Endothelial cell of umbilical vein (primary cell): ENCODE results near the gene VKORC1. TPM values are rescaled to one million over a fixed set of nuclear protein-coding genes. Genes with fewer than 3 reads are reported as not detected.

Source experiments
- BruUV-seq: library from RNA; stranded (reverse); fragments of 400-500 nt; replicated peaks from 2 replicates; lab custom pipeline; 2021; lab: Mats Ljungman, UMichigan
- CTCF ChIA-PET: fragments of 300-600, 350-600 bp; sonication (Branson Sonifier 250); formaldehyde crosslinking; loops from one replicate; lab custom pipeline; 2021; ENCODE audit warnings: antibody characterized with exemption, inconsistent platforms; lab: Charles Lee
- POLR2A ChIA-PET: fragments of 300-600, 350-600 bp; sonication (Branson Sonifier 250); formaldehyde crosslinking; loops from one replicate; lab custom pipeline; 2021; ENCODE audit warnings: antibody characterized with exemption, inconsistent platforms; lab: Charles Lee
- DNase-seq: peaks from one replicate; pipeline ENCODE4 v3.0.0-alpha.2; 2011; ENCODE audit warnings: low read depth, low spot score
- FAIRE-seq: peaks from 2 replicates; lab custom pipeline; 2011; peaks lifted over from hg19 to GRCh38; lab: Jason Lieb, UNC
- H2AFZ ChIP-seq: 2 replicates; pipeline ENCODE4 v1.6.0; 2012; ENCODE audit warnings: low read depth, low read length, control low read depth, inconsistent platforms
- H3K27ac ChIP-seq: 2 replicates; pipeline ENCODE4 v1.5.1; 2011; ENCODE audit warnings: low read depth, mild to moderate bottlenecking, control low read depth, low read length, moderate library complexity; ENCODE audit not compliant: insufficient read depth
- H3K27me3 ChIP-seq, 2 experiments: 2 replicates each; pipeline versions ENCODE4 v1.6.0 to v1.6.1; 2011; ENCODE audit warnings: low read length in 2 of 2, mixed read lengths in 1 of 2; ENCODE audit not compliant: control insufficient read depth in 2 of 2, insufficient read depth in 2 of 2
- H3K36me3 ChIP-seq, 2 experiments: 2 replicates in 1 of 2; 3 replicates in 1 of 2; pipeline ENCODE4 v1.5.1; 2011; ENCODE audit warnings: low read length in 2 of 2, mild to moderate bottlenecking in 1 of 2, moderate library complexity in 1 of 2; ENCODE audit not compliant: control insufficient read depth in 2 of 2, insufficient read depth in 2 of 2; ENCODE audit errors: extremely low read depth in 1 of 2
- H3K4me1 ChIP-seq: 3 replicates; pipeline ENCODE4 v1.5.1; 2011; ENCODE audit warnings: mild to moderate bottlenecking, low read length; ENCODE audit not compliant: control insufficient read depth, insufficient read depth; ENCODE audit errors: extremely low read depth
- H3K4me2 ChIP-seq: 2 replicates; pipeline ENCODE4 v1.6.1; 2011; ENCODE audit warnings: low read length, control low read depth, mixed read lengths; ENCODE audit not compliant: insufficient read depth
- H3K4me3 ChIP-seq, 3 experiments: fragments of 200-600 bp in 1 of 3; sonication (generic), shearing (Covaris generic) in 1 of 3; replicated peaks in 1 of 3; 2 replicates each; pipeline ENCODE4 v1.5.1; 2011 to 2016; ENCODE audit warnings: control low read depth in 3 of 3, low read length in 3 of 3, mild to moderate bottlenecking in 2 of 3, inconsistent platforms in 1 of 3, low read depth in 1 of 3, moderate library complexity in 1 of 3; ENCODE audit not compliant: insufficient read depth in 1 of 3
- H3K79me2 ChIP-seq: 2 replicates; pipeline ENCODE4 v1.6.0; 2012; ENCODE audit warnings: low read length, inconsistent platforms; ENCODE audit not compliant: control insufficient read depth, insufficient read depth
- H3K9ac ChIP-seq: replicated peaks from 2 replicates; pipeline ENCODE3; 2011; ENCODE audit warnings: low read length, control low read depth; ENCODE audit not compliant: insufficient read depth; ENCODE audit errors: extremely low read depth
- H3K9me1 ChIP-seq: replicated peaks from 3 replicates; pipeline ENCODE4 v1.6.0; 2011; ENCODE audit warnings: mild to moderate bottlenecking, low read length; ENCODE audit not compliant: control insufficient read depth, insufficient read depth; ENCODE audit errors: extremely low read depth
- H3K9me3 ChIP-seq: replicated peaks from 2 replicates; pipeline ENCODE4 v1.5.1; 2012; ENCODE audit warnings: low read length, inconsistent platforms; ENCODE audit not compliant: control insufficient read depth, insufficient read depth
- H4K20me1 ChIP-seq: replicated peaks from 2 replicates; pipeline ENCODE3; 2011; ENCODE audit warnings: mild to moderate bottlenecking, low read length; ENCODE audit not compliant: control insufficient read depth, insufficient read depth; ENCODE audit errors: extremely low read depth
- EZH2 ChIP-seq: IDR thresholded peaks from 2 replicates; pipeline ENCODE4 v1.6.1; 2012; ENCODE audit warnings: borderline replicate concordance, low read depth, mild to moderate bottlenecking, moderate library complexity, low read length, inconsistent platforms; ENCODE audit not compliant: severe bottlenecking
- FOS ChIP-seq: IDR thresholded peaks from 2 replicates; pipeline ENCODE4 v1.6.1; 2011; ENCODE audit warnings: mild to moderate bottlenecking, low read length, moderate library complexity, borderline replicate concordance; ENCODE audit not compliant: insufficient read depth
- GATA2 ChIP-seq: IDR thresholded peaks from 2 replicates; pipeline ENCODE4 v1.7.0; 2011; ENCODE audit warnings: low read depth, mild to moderate bottlenecking, moderate library complexity, mixed read lengths, low read length; ENCODE audit not compliant: insufficient read length, insufficient read depth
- MYC ChIP-seq: IDR thresholded peaks from one replicate; pipeline ENCODE4 v1.6.1; 2011; ENCODE audit warnings: mild to moderate bottlenecking, low read depth, low read length
- POLR2AphosphoS5 ChIP-seq: IDR thresholded peaks from 2 replicates; pipeline ENCODE4 v1.6.1; 2012; ENCODE audit warnings: low read depth, mild to moderate bottlenecking, control low read depth, low read length, moderate library complexity; ENCODE audit not compliant: insufficient read depth
- dilution Hi-C: fragments of 300-500 bp; cut with MboI; formaldehyde crosslinking; loops from one replicate; pipeline ENCODE4 v1.15.0; 2019; ENCODE audit warnings: low sequenced_read_pairs; ENCODE audit not compliant: extremely low pct_ligation_motif_present
- intact Hi-C: fragments of 100-400 bp; cut with micrococcal nuclease; formaldehyde crosslinking; loops from one replicate; pipeline ENCODE4 v1.10.0; 2022
- polyA plus RNA-seq, 4 experiments: library from polyadenylated mRNA; depleted of rRNA in 3 of 4; stranded (reverse) in 3 of 4; unstranded in 1 of 4; fragments of >200 nt; gene quantifications; 2 replicates each; pipeline versions ENCODE4 v1.2.1 to v1.2.3, GENCODE V29; 2011 to 2012; ENCODE audit warnings: missing spikeins in 1 of 4
- total RNA-seq: library from RNA; stranded (reverse); gene quantifications from 2 replicates; pipeline ENCODE4 v1.2.3, GENCODE V29; 2021

VKORC1 gene
- total and polyA plus RNA-seq, 2 donors (not counting 3 experiments of a cell fraction or from before 2014, with no cell fraction given), result 93.5 to 586 TPM

GRCh38 chr16:31109622-31110021 lies 15.0 kb upstream of the VKORC1 start:
- no peak for TF ChIP-seq EZH2
- no peak for TF ChIP-seq FOS
- no peak for TF ChIP-seq POLR2AphosphoS5
- no peak for TF ChIP-seq MYC
- H3K4me3 ChIP-seq, result no peak overlapping the region

GRCh38 chr16:31108794-31109558 lies 14.4 kb upstream of the VKORC1 start:
- DNase-seq (no peak), FAIRE-seq (no peak)
- Histone ChIP-seq H3K9ac (peak overlapping the region; percentile 66), H3K4me2 (peak overlapping the region; percentile 95), H4K20me1 (no peaks in the 10 kb centered on the region), H2AFZ (peak overlapping the region; percentile 100), H3K79me2 (peaks cover 11% of the 10 kb centered on the region), H3K27ac (peak overlapping the region; percentile 53), H3K27me3 (no peaks in the 10 kb centered on the region), H3K4me3 (peak overlapping the region; percentile 63 to 98 (median 66)), H3K36me3 (peaks cover 10 to 31% of the 10 kb centered on the region in 2 experiments), H3K9me3 (no peaks in the 10 kb centered on the region), H3K4me1 (peaks cover 12% of the 10 kb centered on the region), H3K9me1 (no peaks in the 10 kb centered on the region)
- CTCF ChIA-PET, result interaction anchor here (1.7 kb wide), 1 partner anchor 33 kb away, joined by 5 read pairs; no protein-coding TSS in a partner anchor
- POLR2A ChIA-PET, result no interaction called here
- TF ChIP-seq MYC, result no peak
- TF ChIP-seq GATA2, result no peak
- dilution Hi-C loops, result no loop called here
- BruUV-seq, result TSS peak; percentile 52
- intact Hi-C loops, result loop anchor here (2.0 to 5.0 kb wide), 3 partner anchors 14 to 72 kb away; partner anchors contain the start of genes FUS and VKORC1

More at GRCh38 chr16:31109622-31110021, 15.0 kb upstream of the VKORC1 start:
- H3K36me3 ChIP-seq, result peaks cover 10 to 31% of the 10 kb centered on the region in 2 experiments
- POLR2A ChIA-PET, result no interaction called here
- no peak overlapping the region for H3K27ac ChIP-seq
- peaks cover 12% of the 10 kb centered on the region for H3K4me1 ChIP-seq
- intact Hi-C loops, result loop anchor here (2.0 to 5.0 kb wide), 3 partner anchors 15 to 71 kb away; partner anchors contain the start of genes FUS and VKORC1
- CTCF ChIA-PET, result interaction anchor here (1.7 kb wide), 1 partner anchor 33 kb away, joined by 5 read pairs; no protein-coding TSS in a partner anchor
- BruUV-seq, result no TSS peak
- H4K20me1 ChIP-seq, result no peaks in the 10 kb centered on the region
- peaks cover 11% of the 10 kb centered on the region for H3K79me2 ChIP-seq
- H3K4me2 ChIP-seq, result no peak overlapping the region
- H3K9me1 ChIP-seq, result no peaks in the 10 kb centered on the region
- dilution Hi-C loops, result no loop called here
- no peak for FAIRE-seq
- no peaks in the 10 kb centered on the region for H3K27me3 ChIP-seq
- H3K9me3 ChIP-seq, result no peaks in the 10 kb centered on the region
- no peak overlapping the region for H3K9ac ChIP-seq
- H2AFZ ChIP-seq, result no peak overlapping the region
- DNase-seq, result no peak
